Inflammatory macrophage treated with lipopolysaccharide for 1 hour (primary cell): Measurements from ENCODE around the gene HAT1.

Experiments used
- DNase-seq, 2 donors: peaks; one replicate each; pipeline ENCODE4 v3.0.0-alpha.2; 2020 to 2022

HAT1 gene

DNA sequence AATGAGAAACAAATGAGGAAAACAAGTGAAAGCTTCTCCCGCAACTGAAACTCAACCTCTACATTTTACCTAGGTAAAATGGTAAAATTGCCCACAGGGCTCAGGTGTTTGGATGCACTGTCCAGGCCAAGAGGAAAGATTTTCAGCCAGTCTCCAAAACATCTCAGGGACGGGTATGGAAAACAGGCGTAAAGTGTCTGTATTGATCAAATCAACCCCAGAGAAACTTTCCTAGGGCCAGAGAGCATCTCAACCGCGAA is 361 bp upstream of the HAT1 start:
- DNase-seq: no peak

DNA sequence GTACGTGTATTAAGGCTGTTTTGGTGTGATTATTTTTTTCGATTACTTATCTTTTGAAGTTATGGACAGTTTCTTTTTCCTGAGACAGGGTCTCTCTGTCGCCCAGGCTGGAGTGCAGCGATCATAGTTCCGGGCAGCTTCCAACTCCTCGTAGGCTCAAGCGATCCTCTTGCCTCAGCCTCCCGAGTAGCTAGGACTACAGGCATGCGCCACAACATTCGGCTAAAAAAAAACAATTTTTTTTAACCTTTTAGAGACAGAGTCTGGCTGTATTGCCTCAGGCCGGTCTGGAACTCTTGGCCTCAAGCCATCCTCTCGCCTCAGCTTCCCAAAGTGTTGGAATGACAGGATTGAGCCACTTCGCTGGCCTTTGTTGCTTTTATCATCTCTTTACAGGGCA is 945 bp downstream of the HAT1 start:
- no peak for DNase-seq

DNA sequence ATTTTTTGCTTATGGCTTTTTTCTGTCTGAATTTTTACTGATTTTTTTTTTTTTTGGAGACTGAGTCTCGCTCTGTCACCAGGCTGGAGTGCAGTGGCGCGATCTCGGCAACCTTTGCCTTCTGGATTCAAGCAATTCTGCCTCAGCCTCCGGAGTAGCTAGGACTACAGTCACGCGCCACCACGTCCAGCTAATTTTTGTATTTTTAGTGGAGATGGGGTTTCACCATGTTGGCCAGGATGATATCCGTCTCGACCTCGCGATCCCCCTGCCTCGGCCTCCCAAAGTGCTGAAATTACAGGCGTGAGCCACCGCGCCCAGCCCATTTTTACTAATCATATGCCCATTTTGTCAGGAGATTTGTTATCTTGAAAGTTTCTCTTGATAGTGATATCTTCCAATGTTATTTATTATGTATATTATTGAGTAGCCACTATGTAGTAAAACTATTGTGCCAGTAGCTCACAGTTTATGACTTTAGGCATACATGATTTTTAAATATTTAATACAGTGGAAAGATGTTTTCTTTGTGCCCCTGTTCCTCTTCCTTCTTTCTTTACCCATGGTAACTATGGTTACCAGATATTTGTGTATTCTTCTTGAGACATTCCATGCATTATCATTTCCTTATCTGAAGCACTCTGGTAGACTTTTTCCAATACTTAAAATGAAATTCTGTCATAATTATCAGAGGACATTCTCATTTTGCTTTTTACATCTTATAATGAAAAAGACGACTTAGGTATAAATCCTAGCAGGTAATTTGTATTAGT is 2.1 kb downstream of the HAT1 start:
- DNase-seq: no peak

DNA sequence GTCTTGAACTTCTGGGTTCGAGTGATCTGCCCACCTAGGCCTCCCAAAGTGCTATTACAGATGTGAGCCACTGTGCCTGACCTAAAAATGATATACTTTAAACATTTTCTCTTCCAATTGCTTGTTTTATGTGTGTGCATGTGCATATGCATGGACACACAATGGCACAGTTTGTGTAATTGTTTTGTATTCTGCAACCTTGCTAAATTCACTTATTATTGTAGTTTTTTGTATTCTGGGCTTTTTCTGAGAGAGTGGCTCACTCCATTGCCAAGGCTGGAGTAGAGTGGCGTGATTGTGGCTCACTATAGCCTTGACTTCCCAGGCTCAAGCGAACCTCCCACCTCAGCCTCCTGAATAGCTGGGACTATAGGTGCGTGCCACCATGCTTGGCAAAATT is 8.1 kb downstream of the HAT1 start:
- DNase-seq: no peak

DNA sequence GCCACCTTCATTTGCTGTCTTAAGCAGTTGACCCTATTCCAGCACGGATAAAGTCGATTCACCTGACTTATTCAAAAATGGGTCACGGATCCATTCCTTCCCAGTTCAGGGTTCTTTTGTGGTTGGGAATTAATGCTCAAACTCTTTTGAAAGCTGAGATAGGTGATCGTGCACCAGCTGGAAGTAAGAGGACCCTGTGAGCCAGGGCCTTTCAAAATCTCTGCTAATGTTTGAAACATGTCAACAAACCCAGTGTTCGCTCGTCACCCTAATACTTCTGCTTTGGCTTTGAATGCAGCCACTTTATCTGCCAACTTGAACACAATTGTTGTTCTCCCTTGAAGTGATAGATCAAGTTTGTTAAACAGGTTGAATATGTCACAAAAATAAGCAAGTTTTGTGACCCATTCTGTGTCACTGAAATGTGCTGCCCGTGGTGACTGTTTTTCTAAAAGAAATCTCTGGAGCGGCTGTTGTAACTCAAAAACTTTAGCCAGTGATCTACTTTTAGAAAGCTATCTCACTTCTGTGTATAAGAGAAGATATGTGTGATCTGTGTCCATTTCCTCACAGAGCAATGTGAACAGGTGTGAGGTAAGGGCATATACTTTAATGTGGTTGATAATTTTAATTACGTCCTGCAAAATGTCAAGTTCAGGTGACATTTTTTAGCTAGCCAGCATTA is 16.9 kb downstream of the HAT1 start:
- DNase-seq: no peak

DNA sequence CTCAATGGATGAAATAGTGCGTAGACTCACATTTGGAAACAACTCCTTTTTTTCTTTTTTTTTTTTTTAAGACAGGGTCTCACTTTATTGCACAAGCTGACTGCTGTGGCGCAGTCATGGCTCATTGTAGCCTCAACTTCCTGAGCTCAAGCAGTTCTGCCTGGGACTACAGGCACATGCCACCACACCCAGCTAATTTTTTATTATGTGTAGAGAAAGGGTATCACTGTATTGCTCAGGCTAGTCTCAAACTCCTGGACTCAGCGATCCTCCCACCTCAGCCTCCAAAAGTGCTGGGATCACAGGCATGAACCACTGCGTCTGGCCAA is 17.4 kb downstream of the HAT1 start:
- no peak for DNase-seq

DNA sequence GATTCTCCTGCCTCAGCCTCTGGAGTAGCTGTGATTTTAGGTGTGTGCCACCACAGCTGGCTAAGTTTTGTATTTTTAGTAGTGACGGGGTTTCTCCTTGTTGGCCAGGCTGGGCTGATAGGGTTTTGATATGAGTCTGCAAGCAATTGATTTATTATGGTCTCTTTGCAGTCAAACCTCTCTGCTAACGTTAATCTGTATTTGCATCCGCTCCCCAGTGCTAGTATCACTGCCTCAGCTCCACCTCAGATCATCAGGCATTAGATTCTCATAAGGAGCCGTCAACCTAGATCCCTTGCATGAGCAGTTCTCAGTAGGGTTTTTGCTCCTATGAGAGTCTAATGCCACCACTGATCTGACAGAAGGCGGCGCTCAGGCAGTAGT is 19.0 kb downstream of the HAT1 start:
- no peak for DNase-seq

DNA sequence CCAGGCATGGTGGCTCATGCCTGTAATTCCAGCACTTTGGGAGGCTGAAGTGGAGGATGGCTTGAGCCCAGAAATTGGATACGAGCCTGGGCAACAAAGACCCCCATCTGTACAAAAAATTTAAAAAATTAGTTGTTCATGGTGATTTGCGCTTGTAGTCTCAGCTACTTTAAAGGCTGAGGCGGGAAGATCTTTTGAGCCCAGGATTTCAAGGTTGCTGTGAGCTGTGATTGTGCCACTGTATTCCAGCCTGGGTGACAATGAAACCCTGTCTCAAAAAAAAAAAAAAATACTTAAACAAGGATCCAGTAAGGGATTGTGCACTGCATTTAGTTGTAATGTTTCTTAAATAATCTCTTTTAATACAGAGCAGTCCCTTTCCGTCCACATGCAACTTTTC is 21.6 kb downstream of the HAT1 start:
- DNase-seq: no peak

DNA sequence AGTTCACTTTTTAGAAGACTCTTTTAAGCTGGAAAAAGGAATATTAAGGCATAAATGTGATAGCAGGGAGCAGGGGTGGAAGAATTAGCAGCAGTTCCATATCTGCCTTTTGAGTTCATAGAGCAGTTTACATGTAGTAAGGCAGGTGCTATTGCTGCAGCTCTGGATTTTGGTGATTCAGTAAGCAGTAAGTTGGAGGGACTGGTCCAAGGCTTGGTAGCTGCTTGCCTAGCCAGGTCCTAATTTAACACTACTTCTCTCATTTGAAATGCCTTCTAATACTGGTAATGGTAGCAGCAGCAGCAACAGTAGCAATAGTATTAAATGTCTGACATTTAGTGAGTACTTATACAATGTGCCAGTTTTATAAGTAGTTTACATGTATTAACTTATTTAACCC is 30.0 kb downstream of the HAT1 start:
- no peak for DNase-seq

DNA sequence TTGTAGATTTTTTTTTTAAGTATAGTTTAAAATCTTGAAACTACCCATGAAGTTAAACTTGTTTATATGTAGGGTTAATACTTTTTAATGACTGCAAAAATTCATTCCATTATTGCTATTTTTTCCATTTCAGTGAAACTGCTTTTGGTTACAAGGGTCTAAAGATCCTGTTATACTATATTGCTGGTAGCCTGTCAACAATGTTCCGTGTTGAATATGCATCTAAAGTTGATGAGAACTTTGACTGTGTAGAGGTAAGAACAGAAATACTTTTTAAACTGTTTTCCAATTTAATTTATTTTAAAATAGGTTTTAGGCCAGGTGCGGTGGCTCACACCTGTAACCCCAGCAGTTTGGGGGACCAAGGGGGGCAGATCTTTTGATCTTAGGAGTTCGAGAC is 30.5 kb downstream of the HAT1 start:
- DNase-seq: no peak

DNA sequence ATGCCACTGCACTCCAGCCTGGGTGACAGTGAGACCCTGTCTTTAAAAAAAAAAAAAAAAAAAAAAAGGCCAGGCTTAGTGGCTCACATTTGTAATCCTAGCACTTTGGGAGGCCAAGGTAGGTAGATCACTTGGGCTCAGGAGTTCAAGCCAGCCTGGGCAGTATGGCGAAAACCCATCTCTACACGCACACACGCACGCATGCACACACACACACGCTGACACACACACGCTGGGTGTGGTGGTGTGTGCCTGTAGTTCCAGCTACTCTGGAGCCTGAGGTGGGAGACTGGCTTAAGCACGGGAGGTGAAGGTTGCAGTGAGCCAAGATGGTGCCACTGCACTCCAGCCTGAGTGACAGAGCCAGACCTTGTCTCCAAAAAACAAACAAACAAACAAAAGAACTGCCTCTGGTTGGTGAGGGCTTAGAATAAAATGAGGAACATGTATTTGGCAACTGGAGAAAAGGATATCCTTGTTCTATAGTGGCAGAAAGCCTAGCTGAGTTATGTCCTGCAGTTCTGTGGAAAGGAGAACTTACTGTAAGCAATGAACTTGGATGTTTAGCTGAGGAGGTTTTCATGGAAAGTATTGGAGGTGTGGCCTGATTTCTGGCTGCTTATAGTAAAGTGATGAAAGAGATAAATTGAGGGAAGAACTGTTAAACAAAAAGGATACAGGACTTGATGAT is 34.0 kb downstream of the HAT1 start:
- peak; percentile 75 to 79 for DNase-seq

DNA sequence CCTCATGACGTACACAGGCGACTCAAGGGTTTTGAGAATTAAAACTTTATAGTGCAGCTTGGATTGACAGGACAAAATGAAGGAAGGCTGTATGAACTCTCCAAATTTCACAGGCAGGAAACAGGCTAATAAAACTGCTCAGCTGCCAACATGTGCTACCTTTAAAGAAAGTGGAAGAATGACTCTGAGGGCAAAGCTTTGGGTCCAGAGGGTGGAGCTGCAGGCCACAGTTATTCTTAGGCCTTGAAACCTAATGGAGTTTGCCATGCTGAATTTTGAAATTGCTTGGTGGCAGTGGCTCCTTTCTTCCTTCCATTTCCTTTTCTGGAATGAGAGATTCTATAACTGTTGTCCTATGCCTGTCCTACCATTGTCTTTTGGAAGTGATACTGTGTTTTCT is 34.8 kb downstream of the HAT1 start:
- peak in 1 of 2 donors; percentile 14 for DNase-seq

DNA sequence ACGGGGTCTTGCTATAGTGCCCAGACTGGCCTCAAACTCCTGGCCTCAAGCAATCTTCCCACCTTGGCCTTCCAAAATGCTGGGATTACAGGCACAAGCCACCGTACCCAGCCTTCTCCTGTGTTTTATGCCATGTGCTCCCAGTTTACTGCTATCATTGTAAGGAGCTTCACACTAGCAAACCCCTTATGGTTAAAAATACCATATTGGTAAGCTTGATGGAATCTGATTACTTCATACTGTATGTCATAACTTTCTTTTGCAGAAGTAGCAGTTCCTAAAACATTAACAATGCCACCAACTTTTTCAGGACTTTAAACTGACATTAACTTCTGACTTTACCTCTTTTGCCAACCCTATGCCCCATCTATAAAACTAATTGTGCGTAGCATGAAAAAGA is 36.2 kb downstream of the HAT1 start:
- DNase-seq: peak; percentile 77 to 79

DNA sequence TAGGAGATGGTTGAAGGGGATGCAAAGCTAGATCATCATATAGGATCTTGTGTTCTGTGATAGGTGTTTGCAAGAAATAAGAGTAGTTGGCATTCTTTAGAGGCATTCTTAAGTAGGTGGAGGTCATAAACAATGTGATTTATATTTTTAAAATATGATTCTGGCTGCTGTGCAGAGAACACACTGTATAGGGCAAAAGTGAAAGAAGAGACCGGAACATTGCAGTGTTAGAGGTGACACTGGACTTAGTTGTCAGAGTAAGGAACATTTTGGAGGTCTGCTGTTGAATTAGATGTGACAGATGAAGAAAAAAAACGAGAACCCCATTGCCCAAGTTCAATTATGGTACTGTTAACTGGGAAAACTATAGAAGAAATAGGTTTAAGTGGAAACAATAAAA is 37.7 kb downstream of the HAT1 start:
- no peak for DNase-seq

DNA sequence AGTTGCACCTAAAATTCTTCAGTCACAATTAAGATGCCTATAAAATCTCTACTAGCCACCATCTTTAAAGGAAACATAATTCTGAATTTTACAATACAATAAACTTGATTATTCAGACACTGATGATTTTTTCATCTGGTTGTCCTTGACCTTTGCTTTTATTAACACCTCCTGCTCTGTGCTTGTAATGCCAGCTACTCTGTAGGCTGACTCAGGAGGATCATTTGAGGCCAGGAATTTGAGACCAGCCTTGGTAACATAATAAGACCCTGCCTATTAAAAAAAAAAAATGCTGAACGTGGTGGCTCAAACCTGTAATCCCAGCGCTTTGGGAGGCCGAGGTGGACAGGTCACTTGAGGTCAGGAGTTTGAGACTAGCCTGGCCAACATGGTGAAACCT is 38.3 kb downstream of the HAT1 start:
- DNase-seq: no peak

DNA sequence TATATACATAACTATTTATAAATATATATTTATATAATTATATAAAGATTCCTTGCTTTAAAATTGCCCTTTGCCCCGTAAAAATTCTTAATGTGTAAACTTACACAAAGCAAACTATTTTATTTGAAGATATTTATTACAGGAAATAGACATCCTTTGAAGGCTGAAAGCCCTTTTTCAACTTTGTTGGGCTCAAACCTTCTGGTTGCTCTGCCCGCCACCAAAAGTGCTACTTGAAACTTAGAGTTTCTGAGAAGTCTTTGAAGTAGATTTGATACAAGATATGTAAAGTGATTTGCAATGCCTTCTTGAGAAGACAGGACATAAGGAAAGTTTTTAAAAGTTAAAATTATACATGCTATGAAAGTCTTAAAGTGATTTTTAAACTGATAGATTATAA is 40.9 kb downstream of the HAT1 start:
- no peak for DNase-seq

DNA sequence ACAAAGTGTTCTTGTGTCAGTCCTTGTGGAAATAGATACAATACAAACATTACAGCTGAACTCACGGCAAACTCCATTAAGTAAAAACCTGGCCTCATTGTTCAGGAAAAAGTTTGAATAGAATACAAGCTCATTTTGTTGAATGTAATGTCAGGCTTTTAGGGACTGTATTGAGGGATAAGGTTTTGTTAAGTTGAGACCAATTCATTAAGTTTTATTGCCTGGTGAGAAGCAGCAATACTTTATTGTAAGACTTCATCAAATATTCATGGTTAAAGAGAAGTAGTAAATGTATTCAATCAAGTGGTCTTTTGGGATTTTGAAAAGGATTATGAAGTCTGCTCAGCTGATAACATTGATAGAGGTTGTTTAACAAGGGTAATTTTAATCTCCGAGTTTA is 42.0 kb downstream of the HAT1 start:
- no peak for DNase-seq

DNA sequence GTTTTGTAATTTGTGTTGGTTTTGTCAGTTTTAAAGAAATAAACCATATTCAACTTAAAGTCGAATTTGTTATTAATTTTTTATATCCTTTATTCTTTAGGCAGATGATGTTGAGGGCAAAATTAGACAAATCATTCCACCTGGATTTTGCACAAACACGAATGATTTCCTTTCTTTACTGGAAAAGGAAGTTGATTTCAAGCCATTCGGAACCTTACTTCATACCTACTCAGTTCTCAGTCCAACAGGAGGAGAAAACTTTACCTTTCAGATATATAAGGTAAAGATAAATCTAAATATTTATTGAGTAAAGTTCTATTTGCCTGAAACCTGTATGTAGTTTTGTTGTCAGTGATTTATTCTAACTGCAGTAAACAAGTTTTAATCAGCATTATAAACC is 43.0 kb downstream of the HAT1 start:
- no peak for DNase-seq

DNA sequence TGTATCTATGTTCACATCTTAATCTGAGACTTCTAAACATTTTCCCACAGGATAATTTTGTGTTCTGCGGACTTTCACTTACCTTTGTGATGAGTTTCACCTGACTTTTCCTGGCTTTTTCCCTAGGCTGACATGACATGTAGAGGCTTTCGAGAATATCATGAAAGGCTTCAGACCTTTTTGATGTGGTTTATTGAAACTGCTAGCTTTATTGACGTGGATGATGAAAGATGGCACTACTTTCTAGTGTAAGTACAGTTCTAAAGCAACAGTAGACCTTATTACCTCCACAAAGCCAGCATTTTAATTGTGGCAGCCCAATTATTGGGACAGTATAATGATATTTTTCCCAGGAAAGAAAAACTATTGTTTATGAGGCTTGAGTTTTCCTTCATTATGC is 43.4 kb downstream of the HAT1 start:
- DNase-seq: no peak

DNA sequence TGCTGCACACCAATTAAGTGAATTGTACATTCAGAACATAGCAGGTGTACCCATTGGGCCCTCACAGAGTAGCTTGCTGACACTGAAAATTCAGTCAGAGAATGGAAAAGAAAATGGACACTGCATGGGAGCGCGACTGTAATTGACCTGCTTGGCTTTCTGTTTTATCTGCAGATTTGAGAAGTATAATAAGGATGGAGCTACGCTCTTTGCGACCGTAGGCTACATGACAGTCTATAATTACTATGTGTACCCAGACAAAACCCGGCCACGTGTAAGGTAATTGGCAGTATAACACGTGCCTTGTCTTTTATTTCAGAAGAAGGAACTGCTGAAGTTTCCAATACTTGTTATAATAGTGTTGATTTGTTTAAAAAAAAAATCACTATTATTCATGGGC is 44.0 kb downstream of the HAT1 start:
- no peak for DNase-seq

DNA sequence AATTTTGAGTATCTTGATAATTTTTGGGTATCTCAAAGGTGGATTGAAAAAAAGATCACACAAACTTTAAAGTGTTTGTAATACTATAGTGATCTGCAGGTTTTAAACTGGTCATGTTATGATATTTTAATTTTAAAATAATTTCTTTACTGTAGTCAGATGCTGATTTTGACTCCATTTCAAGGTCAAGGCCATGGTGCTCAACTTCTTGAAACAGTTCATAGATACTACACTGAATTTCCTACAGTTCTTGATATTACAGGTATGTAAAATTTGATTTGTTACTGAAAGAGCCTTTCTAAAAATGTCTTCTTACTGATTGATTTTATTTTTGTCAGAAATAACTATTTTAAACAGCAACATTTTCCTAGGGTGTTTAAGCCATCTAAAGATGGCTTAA is 44.4 kb downstream of the HAT1 start:
- DNase-seq: no peak

DNA sequence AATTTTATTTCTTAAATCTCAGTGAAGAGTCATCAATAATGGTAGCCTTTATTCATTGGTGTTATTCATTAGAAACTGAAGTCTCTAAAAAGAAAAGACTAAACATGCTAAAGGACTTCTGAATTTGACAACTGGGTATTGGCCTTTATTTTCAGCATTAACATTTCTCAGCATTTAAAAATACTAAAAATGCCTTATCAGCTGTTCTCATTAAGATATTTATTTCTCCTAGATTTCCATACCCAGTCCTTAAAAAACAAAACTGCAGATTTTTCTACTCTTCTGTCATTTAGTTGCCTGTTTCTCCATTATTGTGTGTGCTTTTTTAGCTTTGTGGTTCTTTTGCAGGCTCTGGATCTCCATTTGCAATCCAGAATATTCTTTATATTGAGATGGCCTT is 46.2 kb downstream of the HAT1 start:
- DNase-seq: no peak

DNA sequence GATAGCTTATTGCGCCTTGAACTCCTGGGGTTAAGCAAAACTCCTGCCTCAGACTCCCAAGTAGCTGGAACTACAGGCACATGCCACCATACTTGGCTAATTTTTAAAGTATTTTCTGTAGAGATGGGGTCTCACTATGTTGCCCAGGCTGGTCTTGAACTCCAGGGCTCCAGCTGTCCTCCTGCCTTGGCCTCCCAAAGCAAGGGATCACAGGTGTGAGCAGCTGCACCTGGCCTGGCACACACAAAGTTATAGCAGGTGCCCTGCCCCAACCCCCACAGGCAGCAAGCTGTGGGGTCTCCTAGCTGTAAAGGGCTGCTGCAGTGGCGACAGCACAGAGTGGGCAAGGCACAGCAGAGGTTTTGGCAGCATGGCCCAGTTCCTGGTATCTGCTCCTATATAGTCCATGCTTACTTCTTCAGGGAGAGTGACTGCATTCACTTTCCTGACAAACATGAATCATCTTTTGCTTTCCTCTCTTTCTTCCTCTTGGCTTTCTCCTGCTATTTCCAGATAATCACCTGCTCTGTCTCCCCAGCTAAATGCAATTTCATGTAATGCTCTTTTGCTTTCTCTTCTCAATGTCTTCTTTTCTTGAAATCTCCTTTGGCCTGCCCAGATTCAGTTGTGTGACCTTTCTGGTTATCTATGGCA is 50.2 kb downstream of the HAT1 start:
- no peak for DNase-seq

DNA sequence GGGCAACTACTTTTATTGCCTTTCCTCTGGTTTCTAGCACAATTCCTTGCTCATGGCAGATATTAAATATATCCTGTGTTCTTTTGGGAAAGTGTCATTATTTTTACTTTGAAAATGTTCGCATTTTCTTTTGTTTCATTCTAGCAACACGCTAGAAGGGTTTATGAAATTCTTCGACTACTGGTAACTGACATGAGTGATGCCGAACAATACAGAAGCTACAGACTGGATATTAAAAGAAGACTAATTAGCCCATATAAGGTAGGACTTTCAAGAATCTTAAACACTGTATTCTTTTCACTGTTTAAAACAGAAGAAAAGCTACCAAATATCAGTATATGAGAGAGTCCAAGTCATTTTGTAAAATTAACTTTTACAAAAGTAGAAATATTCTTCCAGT is 56.8 kb downstream of the HAT1 start:
- DNase-seq: no peak
